Measurements from ENCODE around the gene TNNI2.

Gene TNNI2

GRCh38 chr11:1847006-1847735, 8.4 kb downstream of the TNNI2 start:
- DNase-seq (ENCODE audit: low read depth): no peak

- DNase-seq (ENCODE audit: low read depth): no peak
Observed at GRCh38 chr11:1847926-1848639, 9.3 kb downstream of the TNNI2 start.

GRCh38 chr11:1848640-1849430, 10.1 kb downstream of the TNNI2 start:
- DNase-seq (ENCODE audit: low read depth): no peak

GRCh38 chr11:1851468-1852180, 12.8 kb downstream of the TNNI2 start:
- DNase-seq (ENCODE audit: low read depth): no peak

- no peak for DNase-seq (ENCODE audit: low read depth)
Observed at GRCh38 chr11:1852271-1852876, 13.6 kb downstream of the TNNI2 start.

- DNase-seq (ENCODE audit: low read depth): no peak
Observed at GRCh38 chr11:1852877-1853276, 14.1 kb downstream of the TNNI2 start, which contains the start of gene LSP1. TSS of gene LSP1 (plus strand) at chr11:1853084. CDS start at chr11:1853145, 61 bp downstream.

- no peak for DNase-seq (ENCODE audit: low read depth)
Observed at GRCh38 chr11:1853376-1854131, 14.8 kb downstream of the TNNI2 start.

- no peak for DNase-seq (ENCODE audit: low read depth)
Observed at GRCh38 chr11:1854132-1854948, 15.6 kb downstream of the TNNI2 start.

- DNase-seq (ENCODE audit: low read depth): no peak
Observed at GRCh38 chr11:1854949-1855885, 16.4 kb downstream of the TNNI2 start.

GRCh38 chr11:1855886-1856265, 17.1 kb downstream of the TNNI2 start:
- no peak for DNase-seq (ENCODE audit: low read depth)

GRCh38 chr11:1856306-1857005, 17.7 kb downstream of the TNNI2 start:
- DNase-seq (ENCODE audit: low read depth): no peak

- DNase-seq (ENCODE audit: low read depth): no peak
Observed at GRCh38 chr11:1857064-1857463, 18.3 kb downstream of the TNNI2 start.

- DNase-seq (ENCODE audit: low read depth): no peak
Observed at GRCh38 chr11:1858154-1858553, 19.4 kb downstream of the TNNI2 start.

GRCh38 chr11:1858576-1858975, 19.8 kb downstream of the TNNI2 start:
- DNase-seq (ENCODE audit: low read depth): no peak

GRCh38 chr11:1859004-1859403, 20.2 kb downstream of the TNNI2 start:
- DNase-seq (ENCODE audit: low read depth): no peak

GRCh38 chr11:1860108-1860507, 21.3 kb downstream of the TNNI2 start:
- DNase-seq (ENCODE audit: low read depth): no peak

- DNase-seq (ENCODE audit: low read depth): no peak
Observed at GRCh38 chr11:1861435-1862411, 22.9 kb downstream of the TNNI2 start.
